ENCODE results near the gene CAMK2A. TPM values are rescaled to one million over a fixed set of nuclear protein-coding genes. Genes with fewer than 3 reads are reported as not detected.
A peak's percentile ranks its signal among the peaks of the same experiment; 100 is the strongest.

The CAMK2A gene
- polyA plus RNA-seq, 2 of the 4 experiments (the other 2 are of a cell fraction) = 0.09 to 0.93 TPM

DNA sequence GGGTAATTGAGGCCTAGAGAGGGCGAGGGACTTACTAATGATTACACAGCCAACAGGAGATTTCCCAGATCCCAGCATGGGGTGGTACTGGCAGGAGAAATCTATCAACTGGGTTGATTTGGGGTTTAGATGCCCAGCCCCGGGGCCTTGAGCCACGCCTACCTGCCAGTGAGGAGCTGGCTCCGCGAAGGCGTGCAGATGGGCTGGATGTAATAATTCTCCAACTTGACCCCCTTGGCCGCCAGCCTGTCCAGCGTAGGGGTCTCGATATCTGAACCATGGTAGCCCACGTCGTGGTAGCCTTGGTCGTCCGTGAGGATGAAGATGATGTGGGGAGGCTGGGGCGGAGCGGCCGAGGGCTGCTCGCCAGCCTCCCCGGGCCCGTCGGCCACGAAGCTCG is 12.3 kb upstream of the CAMK2A start:
- ChIA-PET CTCF (interaction anchor here (0.8 to 6.9 kb wide), 15 partner anchors 8 to 127 kb away, joined by 3 to 75 read pairs (median 5); no protein-coding TSS in a partner anchor), POLR2A (interaction anchor here (1.1 kb wide), 1 partner anchor 15 kb away, joined by 5 read pairs; no protein-coding TSS in a partner anchor)
- H3K4me1 ChIP-seq = peaks cover 66% of the 10 kb centered on the region
- no peak for TF ChIP-seq CHD2 (IDR thresholded peaks at IDR 0.05; ENCODE audit: low read length, partially characterized antibody)
- H3K4me2 ChIP-seq = peak overlapping the region; percentile 97
- 72% methylated on average over 21 of the region's 22 CpGs for WGBS (ENCODE audit: missing lambda C conversion rate)
- no peak for DNase-seq (ENCODE audit: low read depth in 1 of 2, low spot score in 1 of 2)
- no peak for FAIRE-seq
- H3K4me3 ChIP-seq = peak overlapping the region; percentile 58
- ATAC-seq = no peak
- H3K27ac ChIP-seq = peak overlapping the region; percentile 87 to 90
- H3K9me3 ChIP-seq = no peaks in the 10 kb centered on the region

DNA sequence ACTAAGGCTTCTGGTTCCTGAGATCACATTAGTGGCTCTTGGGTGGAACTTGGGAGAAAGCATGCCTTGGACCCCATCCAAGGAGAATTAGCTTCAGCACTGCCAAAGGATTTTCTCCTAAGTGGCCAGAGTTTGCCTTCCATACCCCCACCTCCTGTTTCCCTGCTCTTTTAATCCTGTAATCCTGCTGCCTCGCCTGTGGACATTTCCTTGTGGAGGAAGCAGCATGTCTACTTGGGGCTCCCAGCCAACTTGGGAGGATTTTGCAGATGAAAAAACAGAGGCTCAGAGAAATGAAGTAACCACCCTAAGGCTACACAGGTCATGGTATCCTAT is 11.6 kb upstream of the CAMK2A start:
- peaks cover 72% of the 10 kb centered on the region for H3K4me1 ChIP-seq
- FAIRE-seq (no peak), DNase-seq (ENCODE audit: low read depth in 1 of 2, low spot score in 1 of 2) (no peak), ATAC-seq (no peak)
- ChIA-PET CTCF (interaction anchor here (1.4 to 6.9 kb wide), 3 partner anchors 26 to 49 kb away, joined by 4 to 75 read pairs (median 6); no protein-coding TSS in a partner anchor), POLR2A (no interaction called here)
- 0 out of 3 replicates have a peak overlapping the region, but pooled peaks have one; percentile 58 for H3K4me3 ChIP-seq
- H3K4me2 ChIP-seq = peak overlapping the region; percentile 97
- H3K9me3 ChIP-seq = no peaks in the 10 kb centered on the region
- TF ChIP-seq TFCP2L1 (CRISPR knock-in tag; IDR thresholded peaks at IDR 0.05) (no peak), POLR2AphosphoS2 (conservative IDR thresholded peaks at IDR 0.05; ENCODE audit: low read length) (no peak), RCOR1 (IDR thresholded peaks at IDR 0.05; ENCODE audit: low read depth, low read length) (no peak), MAFK (IDR thresholded peaks at IDR 0.05; ENCODE audit: partially characterized antibody) (no peak), SMC3 (IDR thresholded peaks at IDR 0.05) (no peak), ZC3H11A (IDR thresholded peaks at IDR 0.05) (no peak), POLR2A (IDR thresholded peaks at IDR 0.05; ENCODE audit: low read length) (no peak)
- TF ChIP-seq, protein P1, sequence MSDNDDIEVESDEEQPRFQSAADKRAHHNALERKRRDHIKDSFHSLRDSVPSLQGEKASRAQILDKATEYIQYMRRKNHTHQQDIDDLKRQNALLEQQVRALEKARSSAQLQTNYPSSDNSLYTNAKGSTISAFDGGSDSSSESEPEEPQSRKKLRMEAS (IDR thresholded peaks at IDR 0.05) = no peak
- TF ChIP-seq, protein P2, sequence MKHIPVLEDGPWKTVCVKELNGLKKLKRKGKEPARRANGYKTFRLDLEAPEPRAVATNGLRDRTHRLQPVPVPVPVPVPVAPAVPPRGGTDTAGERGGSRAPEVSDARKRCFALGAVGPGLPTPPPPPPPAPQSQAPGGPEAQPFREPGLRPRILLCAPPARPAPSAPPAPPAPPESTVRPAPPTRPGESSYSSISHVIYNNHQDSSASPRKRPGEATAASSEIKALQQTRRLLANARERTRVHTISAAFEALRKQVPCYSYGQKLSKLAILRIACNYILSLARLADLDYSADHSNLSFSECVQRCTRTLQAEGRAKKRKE (CRISPR knock-in tag; IDR thresholded peaks at IDR 0.05; ENCODE audit: low read depth) = no peak
- peak overlapping the region; percentile 87 to 90; a peak in 5 of 6 replicates for H3K27ac ChIP-seq
- WGBS (ENCODE audit: missing lambda C conversion rate) = 91% methylated on average over 1 of the region's 1 CpG

DNA sequence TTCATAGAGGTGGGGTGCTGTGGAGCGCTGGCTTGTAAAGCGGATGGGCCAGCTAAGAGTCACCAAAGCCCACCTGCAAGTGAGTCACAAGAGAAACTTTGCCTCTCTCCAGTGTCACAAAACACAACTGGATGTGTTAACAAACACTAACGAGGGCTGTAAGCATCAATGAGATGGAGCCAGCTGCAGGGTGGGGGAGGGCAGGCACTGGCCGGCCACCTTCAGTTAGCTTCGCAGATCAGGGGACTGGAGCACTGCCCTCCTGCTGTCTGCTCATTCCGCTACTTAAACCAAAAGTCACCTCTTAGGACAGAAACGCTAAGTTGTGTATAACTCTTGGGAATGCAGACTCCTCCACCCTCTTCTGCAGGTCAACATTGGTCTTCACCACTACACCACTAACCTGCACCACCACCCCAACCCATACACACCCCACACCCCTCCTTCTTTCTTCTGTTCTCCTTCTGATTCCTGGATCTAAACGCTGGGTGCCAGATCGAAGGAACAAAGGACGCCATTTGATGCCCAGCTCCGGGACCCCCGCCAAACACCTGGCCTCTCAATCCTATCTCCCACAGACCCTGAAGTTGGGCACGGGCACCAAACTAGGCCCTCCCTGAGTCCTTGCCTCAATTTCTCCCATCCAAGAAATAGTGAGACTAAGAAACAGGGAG is 11.1 kb upstream of the CAMK2A start:
- H3K4me3 ChIP-seq = no peak overlapping the region
- DNase-seq (ENCODE audit: low read depth in 1 of 2, low spot score in 1 of 2) = no peak
- FAIRE-seq = no peak

DNA sequence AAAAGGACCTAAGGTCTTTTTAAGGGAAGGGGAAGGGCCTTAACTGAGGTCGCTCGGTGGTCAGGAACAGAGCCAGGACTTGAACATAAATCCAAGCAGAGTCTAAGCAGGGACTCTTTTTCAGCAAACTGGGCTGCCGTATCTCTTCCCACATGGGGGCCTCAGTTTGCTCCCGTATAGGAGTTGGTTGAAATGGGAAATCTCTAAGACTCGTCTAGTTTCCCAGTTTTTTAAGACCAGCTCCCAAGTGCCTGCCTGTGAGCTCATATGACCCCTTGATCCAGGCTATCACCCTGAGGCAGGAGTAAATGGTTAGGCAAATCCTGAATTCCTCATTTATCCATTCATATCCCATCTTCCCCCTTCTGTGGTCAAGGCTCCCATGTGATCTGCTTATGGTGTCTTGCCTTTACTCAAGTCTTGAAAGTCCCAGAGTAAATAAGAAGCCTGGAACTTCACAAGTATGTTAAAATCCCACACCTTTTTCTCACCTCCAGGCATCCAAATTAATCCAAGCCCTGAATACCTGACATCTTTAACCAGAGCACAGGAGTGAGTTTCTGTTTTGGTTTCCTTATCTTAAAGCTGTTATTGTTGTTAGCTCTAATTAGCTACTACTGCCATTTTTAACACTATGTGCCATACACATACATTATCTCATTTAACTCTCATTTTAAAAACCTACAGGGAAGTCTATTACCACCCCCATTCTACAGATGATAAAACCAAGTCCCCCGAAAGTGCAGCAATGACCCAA is 10.2 kb upstream of the CAMK2A start:
- H3K4me3 ChIP-seq = no peak overlapping the region
- DNase-seq (ENCODE audit: low read depth in 1 of 2, low spot score in 1 of 2) (no peak), ATAC-seq (no peak), FAIRE-seq (no peak)
- H3K27ac ChIP-seq = peak overlapping the region; percentile 59 to 87
- H3K4me2 ChIP-seq = peak overlapping the region; percentile 97
- peaks cover 80% of the 10 kb centered on the region for H3K4me1 ChIP-seq
- 88% methylated on average over 6 of the region's 6 CpGs for WGBS (ENCODE audit: missing lambda C conversion rate)
- CTCF ChIA-PET = interaction anchor here (0.7 to 6.9 kb wide), 11 partner anchors 9 to 136 kb away, joined by 3 to 75 read pairs (median 4); no protein-coding TSS in a partner anchor
- no peaks in the 10 kb centered on the region for H3K9me3 ChIP-seq
- POLR2A ChIA-PET = no interaction called here
- TF ChIP-seq, protein P3, sequence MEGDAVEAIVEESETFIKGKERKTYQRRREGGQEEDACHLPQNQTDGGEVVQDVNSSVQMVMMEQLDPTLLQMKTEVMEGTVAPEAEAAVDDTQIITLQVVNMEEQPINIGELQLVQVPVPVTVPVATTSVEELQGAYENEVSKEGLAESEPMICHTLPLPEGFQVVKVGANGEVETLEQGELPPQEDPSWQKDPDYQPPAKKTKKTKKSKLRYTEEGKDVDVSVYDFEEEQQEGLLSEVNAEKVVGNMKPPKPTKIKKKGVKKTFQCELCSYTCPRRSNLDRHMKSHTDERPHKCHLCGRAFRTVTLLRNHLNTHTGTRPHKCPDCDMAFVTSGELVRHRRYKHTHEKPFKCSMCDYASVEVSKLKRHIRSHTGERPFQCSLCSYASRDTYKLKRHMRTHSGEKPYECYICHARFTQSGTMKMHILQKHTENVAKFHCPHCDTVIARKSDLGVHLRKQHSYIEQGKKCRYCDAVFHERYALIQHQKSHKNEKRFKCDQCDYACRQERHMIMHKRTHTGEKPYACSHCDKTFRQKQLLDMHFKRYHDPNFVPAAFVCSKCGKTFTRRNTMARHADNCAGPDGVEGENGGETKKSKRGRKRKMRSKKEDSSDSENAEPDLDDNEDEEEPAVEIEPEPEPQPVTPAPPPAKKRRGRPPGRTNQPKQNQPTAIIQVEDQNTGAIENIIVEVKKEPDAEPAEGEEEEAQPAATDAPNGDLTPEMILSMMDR (IDR thresholded peaks at IDR 0.05) = no peak
- TF ChIP-seq GATA3 (IDR thresholded peaks at IDR 0.05; ENCODE audit: borderline replicate concordance) (no peak), ZSCAN20 (CRISPR knock-in tag; IDR thresholded peaks at IDR 0.05) (no peak), TP53 (CRISPR knock-in tag; IDR thresholded peaks at IDR 0.05) (no peak), NFE2L2 (conservative IDR thresholded peaks at IDR 0.05; ENCODE audit: low read length) (no peak), SMC3 (IDR thresholded peaks at IDR 0.05) (no peak), NPAS2 (CRISPR knock-in tag; IDR thresholded peaks at IDR 0.05; ENCODE audit: borderline replicate concordance) (no peak), ZC3H11A (IDR thresholded peaks at IDR 0.05) (no peak), EHF (CRISPR knock-in tag; IDR thresholded peaks at IDR 0.05) (no peak), KDM5A (IDR thresholded peaks at IDR 0.05) (no peak), BHLHE40 (IDR thresholded peaks at IDR 0.05; ENCODE audit: low read depth, low read length) (no peak), HDAC2 (IDR thresholded peaks at IDR 0.05) (no peak)
- TF ChIP-seq, protein P2 (CRISPR knock-in tag; IDR thresholded peaks at IDR 0.05; ENCODE audit: low read depth) = no peak
- TF ChIP-seq, protein P4, sequence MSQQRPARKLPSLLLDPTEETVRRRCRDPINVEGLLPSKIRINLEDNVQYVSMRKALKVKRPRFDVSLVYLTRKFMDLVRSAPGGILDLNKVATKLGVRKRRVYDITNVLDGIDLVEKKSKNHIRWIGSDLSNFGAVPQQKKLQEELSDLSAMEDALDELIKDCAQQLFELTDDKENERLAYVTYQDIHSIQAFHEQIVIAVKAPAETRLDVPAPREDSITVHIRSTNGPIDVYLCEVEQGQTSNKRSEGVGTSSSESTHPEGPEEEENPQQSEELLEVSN (IDR thresholded peaks at IDR 0.05; ENCODE audit: borderline replicate concordance, low read depth) = no peak

More for the DNA sequence above, 11.1 kb upstream of the CAMK2A start:
- ChIA-PET POLR2A (no interaction called here), CTCF (interaction anchor here (0.7 to 6.9 kb wide), 10 partner anchors 10 to 136 kb away, joined by 3 to 75 read pairs (median 4); no protein-coding TSS in a partner anchor)
- Histone ChIP-seq H3K27ac (peak overlapping the region; percentile 59 to 87; a peak in 5 of 6 replicates), H3K4me1 (peaks cover 75% of the 10 kb centered on the region), H3K4me2 (peak overlapping the region; percentile 97), H3K9me3 (no peaks in the 10 kb centered on the region)
- no peak for TF ChIP-seq ZFP36 (IDR thresholded peaks at IDR 0.05; ENCODE audit: borderline replicate concordance, partially characterized antibody)
- TF ChIP-seq HOXB5 (CRISPR knock-in tag; IDR thresholded peaks at IDR 0.05) = no peak
- TF ChIP-seq NR3C1 (IDR thresholded peaks at IDR 0.05) = no peak
- TF ChIP-seq CHD4 (IDR thresholded peaks at IDR 0.05; ENCODE audit: borderline replicate concordance) = no peak
- no peak for TF ChIP-seq HDAC2 (IDR thresholded peaks at IDR 0.05)
- no peak for TF ChIP-seq PHF8 (IDR thresholded peaks at IDR 0.05; ENCODE audit: borderline replicate concordance, low read depth)
- TF ChIP-seq NPAS2 (CRISPR knock-in tag; IDR thresholded peaks at IDR 0.05; ENCODE audit: borderline replicate concordance) = no peak
- no peak for TF ChIP-seq MAFK (IDR thresholded peaks at IDR 0.05; ENCODE audit: partially characterized antibody)
- 87% methylated on average over 13 of the region's 13 CpGs for WGBS (ENCODE audit: missing lambda C conversion rate)
- ATAC-seq = no peak

Measured in A549 (cell line).